HG03039 (cell line): ENCODE data around the gene ADGRL1.
"Not testable (repeated sequence)": the region's sequence is repeated elsewhere in the genome, so short reads cannot be mapped to it uniquely, and the experiment has no call there.

ENCODE experiments used
- ATAC-seq: cut with Tn5 transposase; IDR thresholded peaks from one replicate; pipeline ENCODE4 v1.9.1; 2021; ENCODE audit warnings: mild to moderate bottlenecking, moderate library complexity; ENCODE audit not compliant: unreplicated experiment

The ADGRL1 gene

GRCh38 chr19:14218620-14219330 is 12.8 kb upstream of the ADGRL1 start:
- no peak for ATAC-seq

- not testable (repeated sequence) for ATAC-seq
Observed at GRCh38 chr19:14217886-14218285, 11.9 kb upstream of the ADGRL1 start.

GRCh38 chr19:14214580-14214979 is 8.6 kb upstream of the ADGRL1 start:
- no peak for ATAC-seq

- not testable (repeated sequence) for ATAC-seq
Observed at GRCh38 chr19:14210182-14210581, 4.2 kb upstream of the ADGRL1 start.

- ATAC-seq: not testable (repeated sequence)
Observed at GRCh38 chr19:14209401-14209800, 3.4 kb upstream of the ADGRL1 start.

- not testable (repeated sequence) for ATAC-seq
Observed at GRCh38 chr19:14208496-14208895, 2.5 kb upstream of the ADGRL1 start.

GRCh38 chr19:14207796-14208195 is 1.8 kb upstream of the ADGRL1 start:
- ATAC-seq: not testable (repeated sequence)

GRCh38 chr19:14206737-14207726 is 1.1 kb upstream of the ADGRL1 start:
- not testable (repeated sequence) for ATAC-seq

GRCh38 chr19:14206308-14206707 is 339 bp upstream of the ADGRL1 start:
- not testable (repeated sequence) for ATAC-seq

GRCh38 chr19:14204676-14205451 is 1.1 kb downstream of the ADGRL1 start:
- ATAC-seq: not testable (repeated sequence)

GRCh38 chr19:14204219-14204618 is 1.8 kb downstream of the ADGRL1 start:
- ATAC-seq: not testable (repeated sequence)

GRCh38 chr19:14203788-14204187 is 2.2 kb downstream of the ADGRL1 start:
- ATAC-seq: not testable (repeated sequence)

GRCh38 chr19:14203177-14203576 is 2.8 kb downstream of the ADGRL1 start:
- no peak for ATAC-seq

- ATAC-seq: not testable (repeated sequence)
Observed at GRCh38 chr19:14201481-14201880, 4.5 kb downstream of the ADGRL1 start.

GRCh38 chr19:14200147-14200841 is 5.7 kb downstream of the ADGRL1 start:
- not testable (repeated sequence) for ATAC-seq

- ATAC-seq: no peak
Observed at GRCh38 chr19:14198384-14199376, 7.3 kb downstream of the ADGRL1 start.

- ATAC-seq: no peak
Observed at GRCh38 chr19:14197882-14198281, 8.1 kb downstream of the ADGRL1 start.

GRCh38 chr19:14197288-14197687 is 8.7 kb downstream of the ADGRL1 start:
- not testable (repeated sequence) for ATAC-seq

- not testable (repeated sequence) for ATAC-seq
Observed at GRCh38 chr19:14196105-14196504, 9.9 kb downstream of the ADGRL1 start.
